ENCODE results near the gene ADAM12. TPM values are rescaled to one million over a fixed set of nuclear protein-coding genes. Genes with fewer than 3 reads are reported as not detected.

ADAM12 gene
- total RNA-seq, 2 donors from 2014 or later, result 0.46 TPM; not detected in 1

GRCh38 chr10:126221874-126222273 lies 166.4 kb downstream of the ADAM12 start:
- Mint-ChIP-seq H3K9me3 (no peaks in the 10 kb centered on the region), H3K27ac (no peak overlapping the region), H3K4me3 (no peak overlapping the region), H3K36me3 (ENCODE audit: low read depth) (no peaks in the 10 kb centered on the region), H3K4me1 (peaks cover 3% of the 10 kb centered on the region), H3K27me3 (ENCODE audit: insufficient read depth) (peaks cover 2% of the 10 kb centered on the region)
- no peak overlapping the region for H3K27ac ChIP-seq (ENCODE audit: low read depth, low read length)
- H3K36me3 ChIP-seq (ENCODE audit: control insufficient read depth, insufficient read depth, low read length), result no peaks in the 10 kb centered on the region
- no peaks in the 10 kb centered on the region for H3K27me3 ChIP-seq (ENCODE audit: control insufficient read depth, insufficient read depth, low read length, poor library complexity, severe bottlenecking)
- H3K9ac ChIP-seq (ENCODE audit: extremely low read depth, low read length, poor library complexity, severe bottlenecking), result no peak overlapping the region
- 88 to 93% methylated on average over 5 of the region's 5 CpGs for WGBS, 2 experiments (ENCODE audit: insufficient coverage in 1 of 2, insufficient read length in 1 of 2)
- H3K9me3 ChIP-seq (ENCODE audit: control insufficient read depth, low read length), result no peaks in the 10 kb centered on the region
- no peak overlapping the region for H3K4me3 ChIP-seq (ENCODE audit: low read length)
- TF ChIP-seq CTCF (conservative IDR thresholded peaks at IDR 0.05), result no peak
- DNase-seq, result no peak
- H3K4me1 ChIP-seq (ENCODE audit: control insufficient read depth, insufficient read depth, low read length), result peaks cover 3% of the 10 kb centered on the region

GRCh38 chr10:126218778-126219649 lies 169.3 kb downstream of the ADAM12 start:
- no peaks in the 10 kb centered on the region for H3K9me3 ChIP-seq (ENCODE audit: control insufficient read depth, low read length)
- H3K27ac Mint-ChIP-seq, result no peak overlapping the region
- no peak overlapping the region for H3K4me3 Mint-ChIP-seq
- H3K36me3 ChIP-seq (ENCODE audit: control insufficient read depth, insufficient read depth, low read length), result no peaks in the 10 kb centered on the region
- H3K27me3 Mint-ChIP-seq (ENCODE audit: insufficient read depth), result no peaks in the 10 kb centered on the region
- TF ChIP-seq CTCF (conservative IDR thresholded peaks at IDR 0.05), result no peak
- H3K4me1 ChIP-seq (ENCODE audit: control insufficient read depth, insufficient read depth, low read length), result peaks cover 17% of the 10 kb centered on the region
- H3K4me1 Mint-ChIP-seq, result peaks cover 14% of the 10 kb centered on the region
- H3K9me3 Mint-ChIP-seq, result no peaks in the 10 kb centered on the region
- no peak overlapping the region for H3K9ac ChIP-seq (ENCODE audit: extremely low read depth, low read length, poor library complexity, severe bottlenecking)
- 85 to 100% methylated on average over 6 to 13 of the region's 13 CpGs for WGBS, 2 experiments (ENCODE audit: insufficient coverage in 1 of 2, insufficient read length in 1 of 2)
- DNase-seq, result no peak
- H3K27ac ChIP-seq (ENCODE audit: low read depth, low read length), result no peak overlapping the region
- H3K27me3 ChIP-seq (ENCODE audit: control insufficient read depth, insufficient read depth, low read length, poor library complexity, severe bottlenecking), result no peaks in the 10 kb centered on the region
- no peak overlapping the region for H3K4me3 ChIP-seq (ENCODE audit: low read length)
- no peaks in the 10 kb centered on the region for H3K36me3 Mint-ChIP-seq (ENCODE audit: low read depth)

GRCh38 chr10:126218174-126218573 lies 170.1 kb downstream of the ADAM12 start:
- no peak for TF ChIP-seq CTCF (conservative IDR thresholded peaks at IDR 0.05)
- no peaks in the 10 kb centered on the region for H3K36me3 ChIP-seq (ENCODE audit: control insufficient read depth, insufficient read depth, low read length)
- no peak overlapping the region for H3K27ac ChIP-seq (ENCODE audit: low read depth, low read length)
- no peak overlapping the region for H3K4me3 ChIP-seq (ENCODE audit: low read length)
- Mint-ChIP-seq H3K27me3 (ENCODE audit: insufficient read depth) (no peaks in the 10 kb centered on the region), H3K4me1 (peaks cover 14% of the 10 kb centered on the region), H3K4me3 (no peak overlapping the region), H3K36me3 (ENCODE audit: low read depth) (no peaks in the 10 kb centered on the region), H3K27ac (no peak overlapping the region), H3K9me3 (no peaks in the 10 kb centered on the region)
- no peaks in the 10 kb centered on the region for H3K9me3 ChIP-seq (ENCODE audit: control insufficient read depth, low read length)
- DNase-seq, result no peak
- WGBS, 2 experiments (ENCODE audit: insufficient coverage in 1 of 2, insufficient read length in 1 of 2), result 85 to 96% methylated on average over 4 to 5 of the region's 5 CpGs
- no peak overlapping the region for H3K9ac ChIP-seq (ENCODE audit: extremely low read depth, low read length, poor library complexity, severe bottlenecking)
- peaks cover 17% of the 10 kb centered on the region for H3K4me1 ChIP-seq (ENCODE audit: control insufficient read depth, insufficient read depth, low read length)
- H3K27me3 ChIP-seq (ENCODE audit: control insufficient read depth, insufficient read depth, low read length, poor library complexity, severe bottlenecking), result no peaks in the 10 kb centered on the region

All from endodermal cell (in vitro differentiated cells).